Measurements from ENCODE around the gene MICAL3. TPM values are rescaled to one million over a fixed set of nuclear protein-coding genes. Genes with fewer than 3 reads are reported as not detected.

MICAL3 gene
- total and polyA plus RNA-seq, 9 of the 15 experiments (the other 6 are each of a cell fraction or from before 2014, with no cell fraction given), result 0.53 to 32.1 (median 12.3) TPM

- TF ChIP-seq NR2C1 (IDR thresholded peaks at IDR 0.05) (no peak), NR2C1 (tag; IDR thresholded peaks at IDR 0.05) (peak; percentile 45; the same call in 1 of the 2 replicates), POLR2A (conservative IDR thresholded peaks at IDR 0.05) (peak; percentile 53), FOXA1 (IDR thresholded peaks at IDR 0.05; ENCODE audit: borderline replicate concordance) (no peak), SMAD4 (CRISPR knock-in tag; conservative IDR thresholded peaks at IDR 0.05) (peak; percentile 46; the same call in 1 of the 2 replicates), ZNF592 (IDR thresholded peaks at IDR 0.05) (peak; percentile 48; the same call in 1 of the 2 replicates), L3MBTL2 (IDR thresholded peaks at IDR 0.05) (peak; percentile 64), ZFX (CRISPR knock-in tag; IDR thresholded peaks at IDR 0.05) (peak; percentile 58)
These were observed 247.2 kb downstream of the MICAL3 start (continued) for GRCh38 chr22:17777005-17777716.

All from K562 (cell line).